ENCODE results near the gene ABCB10.
A peak's percentile ranks its signal among the peaks of the same experiment; 100 is the strongest.
"Not testable (repeated sequence)": the region's sequence is repeated elsewhere in the genome, so short reads cannot be mapped to it uniquely, and the experiment has no call there.

The ABCB10 gene

GRCh38 chr1:229572286-229572685, 13.8 kb upstream of the ABCB10 start:
- DNase-seq (ENCODE audit: low read depth in 3 of 3) = no peak

GRCh38 chr1:229570891-229571516, 12.5 kb upstream of the ABCB10 start:
- no peak for DNase-seq (ENCODE audit: low read depth in 3 of 3)

- no peak for DNase-seq (ENCODE audit: low read depth in 3 of 3)
These were observed 11.8 kb upstream of the ABCB10 start for GRCh38 chr1:229570305-229570704.

- DNase-seq (ENCODE audit: low read depth in 3 of 3) = no peak
These were observed 8.8 kb upstream of the ABCB10 start for GRCh38 chr1:229567109-229567868.

GRCh38 chr1:229563701-229564100, 5.2 kb upstream of the ABCB10 start:
- no peak for DNase-seq (ENCODE audit: low read depth in 3 of 3)

GRCh38 chr1:229563241-229563640, 4.7 kb upstream of the ABCB10 start:
- DNase-seq (ENCODE audit: low read depth in 3 of 3) = no peak

GRCh38 chr1:229562686-229563085, 4.2 kb upstream of the ABCB10 start:
- no peak for DNase-seq (ENCODE audit: low read depth in 3 of 3)

GRCh38 chr1:229561141-229561540, 2.6 kb upstream of the ABCB10 start:
- DNase-seq (ENCODE audit: low read depth in 3 of 3) = no peak

- not testable (repeated sequence) for DNase-seq (ENCODE audit: low read depth in 3 of 3)
These were observed 1.6 kb upstream of the ABCB10 start for GRCh38 chr1:229560124-229560523.

GRCh38 chr1:229559336-229559801, 862 bp upstream of the ABCB10 start:
- DNase-seq (ENCODE audit: low read depth in 3 of 3) = not testable (repeated sequence)

GRCh38 chr1:229557913-229558414, 543 bp downstream of the ABCB10 start:
- DNase-seq (ENCODE audit: low read depth in 3 of 3) = peak; percentile 4 to 32 (median 16)

GRCh38 chr1:229557200-229557850, 1.2 kb downstream of the ABCB10 start:
- no peak for DNase-seq (ENCODE audit: low read depth in 3 of 3)

GRCh38 chr1:229554886-229555621, 3.5 kb downstream of the ABCB10 start:
- no peak for DNase-seq (ENCODE audit: low read depth in 3 of 3)

- no peak for DNase-seq (ENCODE audit: low read depth in 3 of 3)
These were observed 4.8 kb downstream of the ABCB10 start for GRCh38 chr1:229553621-229554130.

- DNase-seq (ENCODE audit: low read depth in 3 of 3) = no peak
These were observed 5.8 kb downstream of the ABCB10 start for GRCh38 chr1:229552732-229553131.

- no peak for DNase-seq (ENCODE audit: low read depth in 3 of 3)
These were observed 7.5 kb downstream of the ABCB10 start for GRCh38 chr1:229550812-229551567.

- no peak for DNase-seq (ENCODE audit: low read depth in 3 of 3)
These were observed 11.0 kb downstream of the ABCB10 start for GRCh38 chr1:229547542-229547941.

- no peak for DNase-seq (ENCODE audit: low read depth in 3 of 3)
These were observed 13.9 kb downstream of the ABCB10 start for GRCh38 chr1:229544587-229544986.

- no peak for DNase-seq (ENCODE audit: low read depth in 3 of 3)
These were observed 18.5 kb downstream of the ABCB10 start for GRCh38 chr1:229539863-229540506.

- DNase-seq (ENCODE audit: low read depth in 3 of 3) = no peak
These were observed 19.6 kb downstream of the ABCB10 start for GRCh38 chr1:229538945-229539344.
